Natural killer cell (primary cell): ENCODE measurements around the gene CWC27. TPM values are rescaled to one million over a fixed set of nuclear protein-coding genes. Genes with fewer than 3 reads are reported as not detected.

ENCODE experiments used
- ATAC-seq, 3 donors: fragments of 150-1000 bp in 2 of 3; fragments of 200-7000 bp in 1 of 3; cut with Tn5 transposase; 1 replicate in 1 of 3; 2 replicates in 2 of 3; pipeline ENCODE4 v1.10.0; 2021; ENCODE audit warnings: mild to moderate bottlenecking in 2 of 3, moderate library complexity in 2 of 3
- DNase-seq, 2 donors: peaks; one replicate each; pipeline versions ENCODE4 v3.0.0 to v3.0.0-alpha.2; 2013 to 2021; ENCODE audit warnings: mixed read lengths in 1 of 2
- H3K27ac ChIP-seq: one replicate; pipeline ENCODE4 v1.5.1; 2013; ENCODE audit warnings: mild to moderate bottlenecking, low read length
- H3K27me3 ChIP-seq: one replicate; pipeline ENCODE4 v1.6.1; 2013; ENCODE audit warnings: low read length; ENCODE audit not compliant: control insufficient read depth, insufficient read depth
- H3K36me3 ChIP-seq: one replicate; pipeline ENCODE4 v1.6.1; 2013; ENCODE audit warnings: low read length; ENCODE audit not compliant: control insufficient read depth, insufficient read depth
- H3K4me1 ChIP-seq: one replicate; pipeline ENCODE4 v1.6.1; 2013; ENCODE audit warnings: low read length; ENCODE audit not compliant: control insufficient read depth, insufficient read depth
- H3K4me3 ChIP-seq: one replicate; pipeline ENCODE4 v1.5.1; 2013; ENCODE audit warnings: low read length
- H3K9me3 ChIP-seq: one replicate; pipeline ENCODE4 v1.6.1; 2013; ENCODE audit warnings: low read length; ENCODE audit not compliant: control insufficient read depth, insufficient read depth
- H3K27ac Mint-ChIP-seq, 2 donors: one replicate each; pipeline ENCODE4 v1.8.0; 2022; ENCODE audit warnings: mild to moderate bottlenecking in 2 of 2, mixed read lengths in 2 of 2, moderate library complexity in 1 of 2
- H3K27me3 Mint-ChIP-seq, 2 donors: one replicate each; pipeline ENCODE4 v1.8.0; 2022; ENCODE audit warnings: low read depth in 2 of 2, mixed read lengths in 2 of 2
- H3K36me3 Mint-ChIP-seq: one replicate; pipeline ENCODE4 v1.8.0; 2022; ENCODE audit warnings: mixed read lengths
- H3K4me1 Mint-ChIP-seq, 2 donors: one replicate each; pipeline ENCODE4 v1.8.0; 2022; ENCODE audit warnings: mixed read lengths in 2 of 2
- H3K4me3 Mint-ChIP-seq: one replicate; pipeline ENCODE4 v1.8.0; 2022; ENCODE audit warnings: mild to moderate bottlenecking, moderate library complexity, mixed read lengths
- H3K9me3 Mint-ChIP-seq, 2 donors: one replicate each; pipeline ENCODE4 v1.8.0; 2022; ENCODE audit warnings: mixed read lengths in 2 of 2
- WGBS: methylation state at CpG from one replicate; pipeline ENCODE4 v1.1.7; 2013; ENCODE audit warnings: missing lambda C conversion rate; ENCODE audit not compliant: insufficient coverage; 5-methylcytosine and 5-hydroxymethylcytosine counted together
- intact Hi-C: fragments of 100-400 bp; cut with micrococcal nuclease; formaldehyde crosslinking; loops from one replicate; pipeline ENCODE4 v1.14.2; 2022
- total RNA-seq, 4 donors: library from RNA; stranded (reverse); fragments of 120-200 nt in 1 of 4; gene quantifications; one replicate each; pipeline versions ENCODE4 v1.2.3 to v1.2.4, GENCODE V29; 2013 to 2022
- TF ChIP-seq, protein P1 (sequence below): fragments of 200-600 bp; IDR thresholded peaks from one replicate; pipeline ENCODE4 v1.8.0; 2022; ENCODE audit warnings: antibody characterized with exemption

Gene CWC27
- total RNA-seq, 3 donors from 2014 or later (not counting 1 experiment from before 2014, with no cell fraction given), result 21.6 to 26.3 (median 25.7) TPM

DNA sequence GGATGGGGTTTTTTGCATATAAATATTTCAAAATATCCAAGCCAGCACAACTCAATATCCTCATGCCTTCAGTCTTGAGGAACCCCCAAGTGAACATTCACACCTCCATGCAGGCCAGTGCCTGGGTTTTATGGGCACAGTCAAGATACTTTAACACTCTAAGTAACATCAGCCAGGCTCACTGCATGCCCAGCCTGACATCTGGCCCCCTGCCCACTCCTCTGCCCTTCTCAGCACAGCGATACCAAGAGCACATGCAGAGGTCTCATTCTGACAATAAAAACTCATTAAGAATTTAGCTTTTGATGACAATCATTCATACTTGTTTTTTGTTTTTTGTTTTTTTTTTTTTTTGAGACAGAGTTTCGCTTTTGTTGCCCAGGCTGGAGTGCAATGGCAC lies 250.0 kb downstream of the CWC27 start:
- no peak for ATAC-seq
- Mint-ChIP-seq H3K4me3 (no peak overlapping the region), H3K9me3 (no peaks in the 10 kb centered on the region), H3K27ac (no peak overlapping the region), H3K4me1 (peaks cover 9 to 19% of the 10 kb centered on the region in 2 donors), H3K36me3 (no peaks in the 10 kb centered on the region), H3K27me3 (no peaks in the 10 kb centered on the region)
- Histone ChIP-seq H3K4me3 (no peak overlapping the region), H3K36me3 (no peaks in the 10 kb centered on the region), H3K27me3 (no peaks in the 10 kb centered on the region), H3K4me1 (no peaks in the 10 kb centered on the region), H3K27ac (no peak overlapping the region), H3K9me3 (no peaks in the 10 kb centered on the region)
- intact Hi-C loops, result no loop called here
- TF ChIP-seq, protein P1, sequence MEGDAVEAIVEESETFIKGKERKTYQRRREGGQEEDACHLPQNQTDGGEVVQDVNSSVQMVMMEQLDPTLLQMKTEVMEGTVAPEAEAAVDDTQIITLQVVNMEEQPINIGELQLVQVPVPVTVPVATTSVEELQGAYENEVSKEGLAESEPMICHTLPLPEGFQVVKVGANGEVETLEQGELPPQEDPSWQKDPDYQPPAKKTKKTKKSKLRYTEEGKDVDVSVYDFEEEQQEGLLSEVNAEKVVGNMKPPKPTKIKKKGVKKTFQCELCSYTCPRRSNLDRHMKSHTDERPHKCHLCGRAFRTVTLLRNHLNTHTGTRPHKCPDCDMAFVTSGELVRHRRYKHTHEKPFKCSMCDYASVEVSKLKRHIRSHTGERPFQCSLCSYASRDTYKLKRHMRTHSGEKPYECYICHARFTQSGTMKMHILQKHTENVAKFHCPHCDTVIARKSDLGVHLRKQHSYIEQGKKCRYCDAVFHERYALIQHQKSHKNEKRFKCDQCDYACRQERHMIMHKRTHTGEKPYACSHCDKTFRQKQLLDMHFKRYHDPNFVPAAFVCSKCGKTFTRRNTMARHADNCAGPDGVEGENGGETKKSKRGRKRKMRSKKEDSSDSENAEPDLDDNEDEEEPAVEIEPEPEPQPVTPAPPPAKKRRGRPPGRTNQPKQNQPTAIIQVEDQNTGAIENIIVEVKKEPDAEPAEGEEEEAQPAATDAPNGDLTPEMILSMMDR, result no peak
- 100% methylated on average over 1 of the region's 2 CpGs for WGBS
- DNase-seq, result no peak

DNA sequence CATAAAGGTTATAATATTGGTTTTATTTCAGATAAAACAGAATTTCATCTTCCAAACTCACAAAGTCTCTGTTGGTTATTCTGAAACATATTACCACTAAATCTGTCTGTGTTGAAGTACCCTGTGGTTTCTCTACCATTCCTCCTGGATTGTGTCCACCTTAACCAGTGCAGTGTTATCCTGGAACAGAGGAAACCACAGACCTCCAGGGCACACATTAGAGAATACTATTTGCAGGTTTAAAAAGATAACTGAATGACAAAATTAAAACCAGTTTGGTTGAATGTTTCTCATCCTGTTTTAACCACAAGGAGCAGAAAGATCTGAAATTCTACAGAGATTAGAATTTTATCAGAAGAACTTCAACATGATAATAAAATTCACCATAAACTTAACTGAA lies 251.8 kb downstream of the CWC27 start:
- no peaks in the 10 kb centered on the region for H3K4me1 ChIP-seq
- no peaks in the 10 kb centered on the region for H3K9me3 Mint-ChIP-seq
- no peak for ATAC-seq
- H3K4me3 ChIP-seq, result no peak overlapping the region
- H3K27me3 Mint-ChIP-seq, result no peaks in the 10 kb centered on the region
- H3K9me3 ChIP-seq, result no peaks in the 10 kb centered on the region
- H3K27me3 ChIP-seq, result no peaks in the 10 kb centered on the region
- no peak overlapping the region for H3K4me3 Mint-ChIP-seq
- no peaks in the 10 kb centered on the region for H3K36me3 ChIP-seq
- no peak overlapping the region for H3K27ac Mint-ChIP-seq
- peaks cover 9 to 19% of the 10 kb centered on the region in 2 donors for H3K4me1 Mint-ChIP-seq
- DNase-seq, result no peak
- intact Hi-C loops, result no loop called here
- TF ChIP-seq, protein P1, result no peak
- H3K36me3 Mint-ChIP-seq, result no peaks in the 10 kb centered on the region
- H3K27ac ChIP-seq, result no peak overlapping the region

DNA sequence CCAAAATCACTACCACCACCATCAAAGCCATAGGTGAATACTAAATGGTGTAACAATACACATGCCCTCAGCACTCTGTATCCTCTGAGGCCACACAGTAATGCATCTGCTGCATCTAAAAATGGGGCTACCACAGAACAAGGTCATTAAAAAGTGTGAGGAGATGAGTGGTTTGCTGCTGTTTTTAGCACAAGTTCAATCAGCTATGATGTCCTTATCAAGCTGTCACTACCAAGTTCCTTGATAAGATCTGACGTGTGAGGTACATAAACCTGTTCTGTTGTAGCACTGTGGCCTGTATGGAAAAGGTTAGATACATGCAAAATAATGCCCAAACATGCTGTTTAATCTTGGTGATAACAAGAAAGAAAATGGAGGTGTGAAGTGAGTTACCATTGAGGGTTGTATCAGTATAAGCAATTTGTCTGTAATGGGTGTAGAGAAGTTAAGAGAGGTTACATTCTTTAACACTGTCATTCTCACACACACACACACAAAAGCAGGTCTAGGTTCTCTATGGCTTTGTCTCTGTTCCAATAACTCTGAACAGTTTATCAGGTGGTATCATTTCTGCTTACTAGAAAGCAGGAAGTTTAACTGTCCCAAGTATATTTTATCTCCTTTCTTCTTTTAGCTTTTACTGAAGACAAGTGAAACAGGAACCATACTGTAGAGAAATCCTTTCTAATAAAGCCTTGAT lies 252.9 kb downstream of the CWC27 start:
- peak; percentile 57 to 92 (median 78) for ATAC-seq
- intact Hi-C loops, result no loop called here
- Histone ChIP-seq H3K36me3 (no peaks in the 10 kb centered on the region), H3K4me3 (no peak overlapping the region), H3K4me1 (no peaks in the 10 kb centered on the region), H3K27ac (no peak overlapping the region), H3K27me3 (no peaks in the 10 kb centered on the region), H3K9me3 (no peaks in the 10 kb centered on the region)
- WGBS, result 27% methylated on average over 1 of the region's 1 CpG
- TF ChIP-seq, protein P1, result no peak
- DNase-seq, result peak in 1 of 2 donors; percentile 34
- peaks cover 9 to 19% of the 10 kb centered on the region in 2 donors for H3K4me1 Mint-ChIP-seq
- peak overlapping the region; percentile 6 to 42 for H3K27ac Mint-ChIP-seq
- H3K27me3 Mint-ChIP-seq, result no peaks in the 10 kb centered on the region
- H3K9me3 Mint-ChIP-seq, result no peaks in the 10 kb centered on the region
- no peak overlapping the region for H3K4me3 Mint-ChIP-seq
- H3K36me3 Mint-ChIP-seq, result no peaks in the 10 kb centered on the region

DNA sequence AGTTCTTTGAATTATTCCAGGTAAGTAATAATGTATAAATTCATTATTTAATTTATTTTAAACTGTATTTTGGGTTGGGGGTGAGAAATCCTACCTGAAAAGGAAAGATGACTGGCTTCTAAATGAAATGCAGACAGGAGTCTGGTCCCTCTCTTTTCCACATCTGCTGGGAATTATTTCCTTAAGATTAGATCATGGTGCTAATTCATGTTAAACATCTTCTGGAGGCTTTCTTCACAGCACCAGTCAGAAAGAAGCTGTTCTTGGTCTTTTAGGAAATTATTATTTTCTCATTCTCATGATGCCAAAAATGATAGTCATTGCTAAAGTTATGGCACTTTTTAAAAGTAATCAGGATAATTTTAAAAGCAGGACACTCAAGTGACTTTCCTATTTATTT lies 254.2 kb downstream of the CWC27 start:
- DNase-seq (no peak), ATAC-seq (no peak)
- no peaks in the 10 kb centered on the region for H3K36me3 ChIP-seq
- H3K4me3 Mint-ChIP-seq, result no peak overlapping the region
- no peaks in the 10 kb centered on the region for H3K9me3 Mint-ChIP-seq
- H3K27ac Mint-ChIP-seq, result no peak overlapping the region
- no peaks in the 10 kb centered on the region for H3K27me3 ChIP-seq
- H3K4me1 Mint-ChIP-seq, result peaks cover 13 to 19% of the 10 kb centered on the region in 2 donors
- intact Hi-C loops, result no loop called here
- no peaks in the 10 kb centered on the region for H3K36me3 Mint-ChIP-seq
- no peak overlapping the region for H3K27ac ChIP-seq
- no peaks in the 10 kb centered on the region for H3K9me3 ChIP-seq
- peaks cover 0 to 3% of the 10 kb centered on the region in 2 donors for H3K27me3 Mint-ChIP-seq
- TF ChIP-seq, protein P1, result no peak
- no peaks in the 10 kb centered on the region for H3K4me1 ChIP-seq
- no peak overlapping the region for H3K4me3 ChIP-seq
